HEK293T (cell line): ENCODE data around the gene VIT.

Experiments
- ARNT ChIP-seq: fragments of 450-650 bp; IDR thresholded peaks from 2 replicates; pipeline ENCODE4 v1.6.1; 2017; ENCODE audit warnings: mild to moderate bottlenecking
- BHLHE40 ChIP-seq: fragments of 450-650 bp; IDR thresholded peaks from 2 replicates; pipeline ENCODE4 v1.6.1; 2016; ENCODE audit warnings: mild to moderate bottlenecking, moderate library complexity, borderline replicate concordance
- ELF4 ChIP-seq: fragments of 450-650 bp; IDR thresholded peaks from 2 replicates; pipeline ENCODE4 v1.6.1; 2017; ENCODE audit warnings: antibody characterized with exemption
- FOXA1 ChIP-seq: fragments of 450-650 bp; IDR thresholded peaks from 2 replicates; pipeline ENCODE4 v1.6.1; 2016; ENCODE audit warnings: mild to moderate bottlenecking
- FOXM1 ChIP-seq: fragments of 450-650 bp; IDR thresholded peaks from 2 replicates; pipeline ENCODE4 v1.6.1; 2017; ENCODE audit warnings: mild to moderate bottlenecking, borderline replicate concordance
- HDGF ChIP-seq: fragments of 450-650 bp; IDR thresholded peaks from 2 replicates; pipeline ENCODE4 v1.6.1; 2017; ENCODE audit warnings: antibody characterized with exemption, borderline replicate concordance
- LEF1 ChIP-seq: fragments of 450-650 bp; IDR thresholded peaks from 2 replicates; pipeline ENCODE4 v1.6.1; 2017; ENCODE audit warnings: mild to moderate bottlenecking, borderline replicate concordance
- PKNOX1 ChIP-seq: fragments of 450-650 bp; IDR thresholded peaks from 2 replicates; pipeline ENCODE4 v1.6.1; 2016
- SP1 ChIP-seq: fragments of 450-650 bp; IDR thresholded peaks from 2 replicates; pipeline ENCODE4 v1.6.1; 2017
- SUZ12 ChIP-seq: fragments of 450-650 bp; IDR thresholded peaks from 2 replicates; pipeline ENCODE4 v1.6.1; 2016; ENCODE audit warnings: mild to moderate bottlenecking
- TARDBP ChIP-seq: fragments of 450-650 bp; IDR thresholded peaks from 2 replicates; pipeline ENCODE4 v1.6.1; 2016
- ZNF384 ChIP-seq: fragments of 450-650 bp; IDR thresholded peaks from 2 replicates; pipeline ENCODE4 v1.6.1; 2016

- TF ChIP-seq SUZ12 (no peak), BHLHE40 (no peak), FOXM1 (no peak), PKNOX1 (no peak), ZNF384 (no peak), SP1 (no peak), LEF1 (no peak), ARNT (no peak), ELF4 (no peak), HDGF (no peak), TARDBP (no peak), FOXA1 (no peak)
Measured at GRCh38 chr2:36843838-36844237, 147.3 kb downstream of the VIT start.
